ENCODE results near the gene BMP4. TPM values are rescaled to one million over a fixed set of nuclear protein-coding genes. Genes with fewer than 3 reads are reported as not detected.

The BMP4 gene
- total RNA-seq, 1 experiment from 2014 or later: 12.2 TPM

GRCh38 chr14:53958628-53959027 lies 2.0 kb upstream of the BMP4 start:
- Histone ChIP-seq H2AK5ac (ENCODE audit: insufficient read length, low read length) (no peak overlapping the region), H3K4ac (ENCODE audit: low read depth, low read length) (no peak overlapping the region), H3K79me2 (ENCODE audit: insufficient read depth, low read length) (no peaks in the 10 kb centered on the region), H3K9me3 (ENCODE audit: control insufficient read depth, low read depth, low read length) (no peaks in the 10 kb centered on the region), H2BK15ac (ENCODE audit: low read depth, low read length) (no peak overlapping the region), H3K14ac (ENCODE audit: insufficient read depth, low read length) (no peak overlapping the region), H3K23ac (ENCODE audit: insufficient read length, low read depth, low read length) (no peak overlapping the region), H3K18ac (ENCODE audit: insufficient read length, low read depth, low read length) (no peak overlapping the region), H3T11ph (ENCODE audit: low read length) (no peak overlapping the region), H4K5ac (ENCODE audit: insufficient read length, low read depth, low read length) (no peak overlapping the region), H3K27me3 (ENCODE audit: insufficient read depth, low read length) (peaks cover 33% of the 10 kb centered on the region), H3K4me2 (ENCODE audit: insufficient read depth, insufficient read length, low read length) (no peak overlapping the region), H3K9ac (ENCODE audit: extremely low read depth, insufficient read length, low read length) (no peak overlapping the region), H3K23me2 (ENCODE audit: insufficient read length, low read depth, low read length, poor library complexity, severe bottlenecking) (peaks cover 35% of the 10 kb centered on the region), H3K4me1 (ENCODE audit: insufficient read depth, low read length) (no peaks in the 10 kb centered on the region), H2AFZ (ENCODE audit: low read length) (no peak overlapping the region), H4K91ac (ENCODE audit: insufficient read length, low read depth, low read length) (no peak overlapping the region), H3K27ac (ENCODE audit: insufficient read length, low read depth, low read length) (no peak overlapping the region), H4K8ac (replicated peaks; ENCODE audit: insufficient read length, low read depth, low read length) (no peak overlapping the region), H3K79me1 (ENCODE audit: insufficient read depth, low read depth, low read length, poor library complexity, severe bottlenecking) (no peaks in the 10 kb centered on the region), H2BK12ac (ENCODE audit: insufficient read length, low read depth, low read length) (no peak overlapping the region), H2BK5ac (ENCODE audit: insufficient read length, low read length) (no peak overlapping the region), H2BK20ac (ENCODE audit: low read depth, low read length, poor library complexity, severe bottlenecking) (no peak overlapping the region), H4K20me1 (ENCODE audit: control insufficient read depth, insufficient read depth, insufficient read length) (no peaks in the 10 kb centered on the region), H3K56ac (ENCODE audit: insufficient read length, low read depth, low read length) (no peak overlapping the region), H2BK120ac (ENCODE audit: low read depth, low read length, poor library complexity, severe bottlenecking) (no peak overlapping the region)
- peaks cover 28 to 38% of the 10 kb centered on the region in 2 experiments for H3K4me1 Mint-ChIP-seq
- H3K9me3 Mint-ChIP-seq: peaks cover 0 to 2% of the 10 kb centered on the region in 2 experiments; a peak in 1 of 5 replicates
- no peak overlapping the region for H3K4me3 Mint-ChIP-seq
- no peak for TF ChIP-seq CTCF (conservative IDR thresholded peaks at IDR 0.05)
- WGBS (ENCODE audit: extremely low coverage, insufficient read length, low lambda C conversion rate): no CpG with 5 or more reads among the region's 2 CpGs
- no peak overlapping the region for H3K27ac Mint-ChIP-seq
- DNase-seq: no peak
- peaks cover 93% of the 10 kb centered on the region for H3K27me3 Mint-ChIP-seq (ENCODE audit: low read depth)
- H3K36me3 Mint-ChIP-seq (ENCODE audit: insufficient read depth in 1 of 3, low read depth in 3 of 3): peaks cover 0 to 2% (median 0%) of the 10 kb centered on the region in 3 experiments; a peak in 3 of 7 replicates

Data from H9 (cell line).